ENCODE measurements around the gene ADH7. TPM values are rescaled to one million over a fixed set of nuclear protein-coding genes. Genes with fewer than 3 reads are reported as not detected.

ADH7 gene
- polyA plus RNA-seq, 2 of the 4 experiments (the other 2 are of a cell fraction) = not detected

DNA sequence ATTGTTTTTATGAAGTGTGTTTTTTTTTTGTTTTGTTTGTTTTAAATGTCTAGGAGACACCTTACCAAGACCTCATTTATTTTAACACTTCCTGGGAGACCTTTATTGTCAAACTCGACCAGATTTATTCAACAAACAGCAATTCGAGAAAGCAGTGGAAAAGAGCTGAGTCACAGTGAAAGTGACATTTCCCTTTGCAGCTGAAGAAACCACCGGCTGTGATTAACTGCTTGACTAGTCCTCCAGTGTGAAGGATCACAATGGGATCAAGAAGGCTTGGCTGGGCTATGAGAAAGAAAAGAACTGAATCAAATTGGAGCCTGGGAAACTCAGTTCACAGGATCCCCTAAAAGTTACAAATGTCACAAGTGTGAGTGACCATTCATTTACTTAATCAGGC, 11.9 kb upstream of the ADH7 start (continued):
- TF ChIP-seq, protein P1, sequence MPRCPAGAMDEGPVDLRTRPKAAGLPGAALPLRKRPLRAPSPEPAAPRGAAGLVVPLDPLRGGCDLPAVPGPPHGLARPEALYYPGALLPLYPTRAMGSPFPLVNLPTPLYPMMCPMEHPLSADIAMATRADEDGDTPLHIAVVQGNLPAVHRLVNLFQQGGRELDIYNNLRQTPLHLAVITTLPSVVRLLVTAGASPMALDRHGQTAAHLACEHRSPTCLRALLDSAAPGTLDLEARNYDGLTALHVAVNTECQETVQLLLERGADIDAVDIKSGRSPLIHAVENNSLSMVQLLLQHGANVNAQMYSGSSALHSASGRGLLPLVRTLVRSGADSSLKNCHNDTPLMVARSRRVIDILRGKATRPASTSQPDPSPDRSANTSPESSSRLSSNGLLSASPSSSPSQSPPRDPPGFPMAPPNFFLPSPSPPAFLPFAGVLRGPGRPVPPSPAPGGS (IDR thresholded peaks at IDR 0.05) = no peak
- TF ChIP-seq ZFP36 (IDR thresholded peaks at IDR 0.05; ENCODE audit: borderline replicate concordance, partially characterized antibody) (no peak), MAZ (IDR thresholded peaks at IDR 0.05; ENCODE audit: borderline replicate concordance, low read depth, low read length) (no peak), CBX2 (IDR thresholded peaks at IDR 0.05; ENCODE audit: borderline replicate concordance, low read depth) (no peak)
- TF ChIP-seq, protein P2, sequence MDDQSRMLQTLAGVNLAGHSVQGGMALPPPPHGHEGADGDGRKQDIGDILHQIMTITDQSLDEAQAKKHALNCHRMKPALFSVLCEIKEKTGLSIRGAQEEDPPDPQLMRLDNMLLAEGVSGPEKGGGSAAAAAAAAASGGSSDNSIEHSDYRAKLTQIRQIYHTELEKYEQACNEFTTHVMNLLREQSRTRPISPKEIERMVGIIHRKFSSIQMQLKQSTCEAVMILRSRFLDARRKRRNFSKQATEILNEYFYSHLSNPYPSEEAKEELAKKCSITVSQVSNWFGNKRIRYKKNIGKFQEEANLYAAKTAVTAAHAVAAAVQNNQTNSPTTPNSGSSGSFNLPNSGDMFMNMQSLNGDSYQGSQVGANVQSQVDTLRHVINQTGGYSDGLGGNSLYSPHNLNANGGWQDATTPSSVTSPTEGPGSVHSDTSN (IDR thresholded peaks at IDR 0.05) = no peak

DNA sequence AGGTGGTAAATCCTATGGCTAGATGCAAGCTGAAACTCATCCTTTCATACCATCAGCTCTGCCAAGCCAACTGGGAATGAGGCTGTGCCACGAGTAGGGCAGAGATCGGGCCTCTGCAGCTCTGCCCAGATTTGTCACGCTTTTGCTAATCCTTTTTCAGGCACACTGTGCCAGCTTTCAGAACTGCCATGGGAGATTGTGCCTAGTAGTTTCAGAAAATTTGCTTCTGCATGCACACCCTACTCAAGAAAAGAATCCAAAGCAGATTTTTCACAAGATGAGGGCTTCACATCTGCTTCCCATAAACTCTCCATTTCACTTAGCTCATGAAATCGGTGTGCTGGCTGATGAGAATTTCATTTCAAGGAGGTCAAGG, 3.3 kb upstream of the ADH7 start:
- CTCF ChIA-PET = no interaction called here
- Histone ChIP-seq H3K4me2 (no peak overlapping the region), H3K4me1 (no peaks in the 10 kb centered on the region), H3K27ac (no peak overlapping the region), H3K4me3 (no peak overlapping the region), H3K9me3 (no peaks in the 10 kb centered on the region)
- POLR2A ChIA-PET = no interaction called here
- DNase-seq (ENCODE audit: low read depth in 1 of 2, low spot score in 1 of 2) = no peak
- no peak for TF ChIP-seq RAD21 (conservative IDR thresholded peaks at IDR 0.05 in 1 of 2, IDR thresholded peaks at IDR 0.05 in 1 of 2)
- TF ChIP-seq MAFK (IDR thresholded peaks at IDR 0.05; ENCODE audit: partially characterized antibody) = no peak
- TF ChIP-seq RARB (CRISPR knock-in tag; IDR thresholded peaks at IDR 0.05) = no peak
- no peak for TF ChIP-seq RFX5 (IDR thresholded peaks at IDR 0.05)
- TF ChIP-seq HOXA7 (CRISPR knock-in tag; IDR thresholded peaks at IDR 0.05) = no peak
- TF ChIP-seq, protein P3, sequence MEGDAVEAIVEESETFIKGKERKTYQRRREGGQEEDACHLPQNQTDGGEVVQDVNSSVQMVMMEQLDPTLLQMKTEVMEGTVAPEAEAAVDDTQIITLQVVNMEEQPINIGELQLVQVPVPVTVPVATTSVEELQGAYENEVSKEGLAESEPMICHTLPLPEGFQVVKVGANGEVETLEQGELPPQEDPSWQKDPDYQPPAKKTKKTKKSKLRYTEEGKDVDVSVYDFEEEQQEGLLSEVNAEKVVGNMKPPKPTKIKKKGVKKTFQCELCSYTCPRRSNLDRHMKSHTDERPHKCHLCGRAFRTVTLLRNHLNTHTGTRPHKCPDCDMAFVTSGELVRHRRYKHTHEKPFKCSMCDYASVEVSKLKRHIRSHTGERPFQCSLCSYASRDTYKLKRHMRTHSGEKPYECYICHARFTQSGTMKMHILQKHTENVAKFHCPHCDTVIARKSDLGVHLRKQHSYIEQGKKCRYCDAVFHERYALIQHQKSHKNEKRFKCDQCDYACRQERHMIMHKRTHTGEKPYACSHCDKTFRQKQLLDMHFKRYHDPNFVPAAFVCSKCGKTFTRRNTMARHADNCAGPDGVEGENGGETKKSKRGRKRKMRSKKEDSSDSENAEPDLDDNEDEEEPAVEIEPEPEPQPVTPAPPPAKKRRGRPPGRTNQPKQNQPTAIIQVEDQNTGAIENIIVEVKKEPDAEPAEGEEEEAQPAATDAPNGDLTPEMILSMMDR (IDR thresholded peaks at IDR 0.05) = no peak
- no peak for TF ChIP-seq FOSL2 (IDR thresholded peaks at IDR 0.05)
- TF ChIP-seq FOSL2 (CRISPR knock-in tag; IDR thresholded peaks at IDR 0.05) = no peak
- TF ChIP-seq, protein P4, sequence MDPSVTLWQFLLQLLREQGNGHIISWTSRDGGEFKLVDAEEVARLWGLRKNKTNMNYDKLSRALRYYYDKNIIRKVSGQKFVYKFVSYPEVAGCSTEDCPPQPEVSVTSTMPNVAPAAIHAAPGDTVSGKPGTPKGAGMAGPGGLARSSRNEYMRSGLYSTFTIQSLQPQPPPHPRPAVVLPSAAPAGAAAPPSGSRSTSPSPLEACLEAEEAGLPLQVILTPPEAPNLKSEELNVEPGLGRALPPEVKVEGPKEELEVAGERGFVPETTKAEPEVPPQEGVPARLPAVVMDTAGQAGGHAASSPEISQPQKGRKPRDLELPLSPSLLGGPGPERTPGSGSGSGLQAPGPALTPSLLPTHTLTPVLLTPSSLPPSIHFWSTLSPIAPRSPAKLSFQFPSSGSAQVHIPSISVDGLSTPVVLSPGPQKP (IDR thresholded peaks at IDR 0.05; ENCODE audit: low read depth, low read length) = no peak
- no peak for TF ChIP-seq ZSCAN20 (CRISPR knock-in tag; IDR thresholded peaks at IDR 0.05)
- no peak for TF ChIP-seq POLR2AphosphoS2 (conservative IDR thresholded peaks at IDR 0.05; ENCODE audit: low read length)
- no peak for TF ChIP-seq NPAS2 (CRISPR knock-in tag; IDR thresholded peaks at IDR 0.05; ENCODE audit: borderline replicate concordance)
- TF ChIP-seq NR3C1 (IDR thresholded peaks at IDR 0.05) = no peak
- TF ChIP-seq EP300 (IDR thresholded peaks at IDR 0.05) = no peak
- no peak for TF ChIP-seq EHF (CRISPR knock-in tag; IDR thresholded peaks at IDR 0.05)
- TF ChIP-seq ESRRA (IDR thresholded peaks at IDR 0.05; ENCODE audit: borderline replicate concordance, low read length) = no peak
- no peak for FAIRE-seq
- 66% methylated on average over 4 of the region's 4 CpGs for whole genome bisulfite sequencing (ENCODE audit: missing lambda C conversion rate)
- no peak for ATAC-seq

All from A549 (cell line).